ENCODE measurements around the gene NDUFAF8.

DNA sequence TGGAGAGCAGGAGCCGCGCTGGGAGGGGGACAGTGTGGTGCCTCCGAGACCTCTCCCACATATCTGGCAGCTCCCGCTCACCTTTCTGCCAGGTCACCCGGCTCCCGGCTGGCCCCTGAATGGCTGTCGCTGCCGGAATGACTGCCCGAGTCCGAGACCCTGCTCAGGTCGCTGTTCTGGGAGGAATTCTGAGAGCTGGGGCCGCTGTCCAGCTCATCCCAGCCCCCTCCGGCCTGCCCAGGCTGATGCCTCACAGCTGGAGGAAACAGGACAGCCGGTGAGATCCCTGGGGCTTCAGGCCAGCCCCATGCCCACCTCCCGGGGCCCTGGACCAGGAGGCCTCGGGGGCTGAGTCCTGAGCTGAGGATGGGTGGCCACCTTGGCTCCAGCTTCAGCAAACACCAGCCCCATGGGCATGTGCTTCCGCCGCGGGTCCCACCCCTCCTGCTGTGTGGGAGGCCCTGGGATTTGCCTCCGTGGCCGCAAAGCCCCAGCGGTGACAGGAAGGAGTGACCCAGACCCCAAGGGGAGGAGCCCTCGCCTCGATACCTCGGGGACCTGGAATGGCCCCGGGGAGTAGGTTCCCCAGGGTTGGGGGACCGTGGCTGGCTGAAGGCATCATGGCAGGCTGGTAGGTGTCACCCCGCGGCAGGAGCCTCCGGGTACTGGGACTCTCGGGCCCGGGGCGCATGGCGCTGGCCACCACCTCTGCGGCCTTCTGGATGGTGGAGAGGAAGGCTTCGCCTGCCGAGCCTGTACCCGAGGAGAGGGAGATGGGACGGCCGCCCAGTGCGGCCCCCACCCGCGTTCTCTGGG is 7.1 kb upstream of the NDUFAF8 start:
- TF ChIP-seq, protein P1, sequence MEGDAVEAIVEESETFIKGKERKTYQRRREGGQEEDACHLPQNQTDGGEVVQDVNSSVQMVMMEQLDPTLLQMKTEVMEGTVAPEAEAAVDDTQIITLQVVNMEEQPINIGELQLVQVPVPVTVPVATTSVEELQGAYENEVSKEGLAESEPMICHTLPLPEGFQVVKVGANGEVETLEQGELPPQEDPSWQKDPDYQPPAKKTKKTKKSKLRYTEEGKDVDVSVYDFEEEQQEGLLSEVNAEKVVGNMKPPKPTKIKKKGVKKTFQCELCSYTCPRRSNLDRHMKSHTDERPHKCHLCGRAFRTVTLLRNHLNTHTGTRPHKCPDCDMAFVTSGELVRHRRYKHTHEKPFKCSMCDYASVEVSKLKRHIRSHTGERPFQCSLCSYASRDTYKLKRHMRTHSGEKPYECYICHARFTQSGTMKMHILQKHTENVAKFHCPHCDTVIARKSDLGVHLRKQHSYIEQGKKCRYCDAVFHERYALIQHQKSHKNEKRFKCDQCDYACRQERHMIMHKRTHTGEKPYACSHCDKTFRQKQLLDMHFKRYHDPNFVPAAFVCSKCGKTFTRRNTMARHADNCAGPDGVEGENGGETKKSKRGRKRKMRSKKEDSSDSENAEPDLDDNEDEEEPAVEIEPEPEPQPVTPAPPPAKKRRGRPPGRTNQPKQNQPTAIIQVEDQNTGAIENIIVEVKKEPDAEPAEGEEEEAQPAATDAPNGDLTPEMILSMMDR (IDR thresholded peaks at IDR 0.05 in 2 of 3, conservative IDR thresholded peaks at IDR 0.05 in 1 of 3; ENCODE audit: borderline replicate concordance in 1 of 3, insufficient read depth in 1 of 3, low read depth in 2 of 3, low read length in 2 of 3) = no peak
- TF ChIP-seq ELF1 (IDR thresholded peaks at IDR 0.05; ENCODE audit: borderline replicate concordance, low read depth) (no peak), SIN3A (IDR thresholded peaks at IDR 0.05; ENCODE audit: low read depth) (no peak), ZNF274 (IDR thresholded peaks at IDR 0.05; ENCODE audit: low read depth, low read length) (no peak), RAD21 (IDR thresholded peaks at IDR 0.05; ENCODE audit: low read depth) (no peak), EZH2 (IDR thresholded peaks at IDR 0.05) (no peak), EZH2phosphoT487 (IDR thresholded peaks at IDR 0.05; ENCODE audit: borderline replicate concordance) (no peak), POLR2AphosphoS5 (IDR thresholded peaks at IDR 0.05; ENCODE audit: low read depth, low read length) (no peak), POLR2A (IDR thresholded peaks at IDR 0.05; ENCODE audit: borderline replicate concordance, extremely low read depth, insufficient read depth, insufficient read length) (no peak)

Measured in HCT116 (cell line).